Stimulated activated CD4-positive, alpha-beta T cell treated with anti-CD3 and anti-CD28 coated beads, Interleukin-4, amount 100 ng/mL, for 1 hour (primary cell): Measurements from ENCODE around the gene POU2F3.

Experiments used
- DNase-seq: peaks from one replicate; pipeline ENCODE4 v3.0.0-alpha.2; 2020

Gene POU2F3

GRCh38 chr11:120210626-120211521 lies 29.1 kb upstream of the POU2F3 start, which contains the start of gene OAF:
Gene OAF, plus strand, starts transcription at chr11:120211032. Its CDS starts 248 bp downstream, at chr11:120211280.
- peak; percentile 49 for DNase-seq

- no peak for DNase-seq
These were observed 28.2 kb upstream of the POU2F3 start for GRCh38 chr11:120211522-120212258.

- DNase-seq: no peak
These were observed 27.6 kb upstream of the POU2F3 start for GRCh38 chr11:120212259-120212878.

GRCh38 chr11:120212926-120213325 lies 27.0 kb upstream of the POU2F3 start:
- DNase-seq: no peak

- DNase-seq: no peak
These were observed 25.4 kb upstream of the POU2F3 start for GRCh38 chr11:120214581-120214980.

- DNase-seq: no peak
These were observed 24.3 kb upstream of the POU2F3 start for GRCh38 chr11:120215634-120216033.

- DNase-seq: no peak
These were observed 23.4 kb upstream of the POU2F3 start for GRCh38 chr11:120216426-120217102.

- DNase-seq: no peak
These were observed 22.4 kb upstream of the POU2F3 start for GRCh38 chr11:120217526-120217925.

- DNase-seq: no peak
These were observed 21.8 kb upstream of the POU2F3 start for GRCh38 chr11:120217941-120218694.

GRCh38 chr11:120218695-120219033 lies 21.3 kb upstream of the POU2F3 start:
- no peak for DNase-seq

GRCh38 chr11:120219232-120219937 lies 20.6 kb upstream of the POU2F3 start:
- no peak for DNase-seq

GRCh38 chr11:120219938-120220746 lies 19.8 kb upstream of the POU2F3 start:
- DNase-seq: no peak

GRCh38 chr11:120220747-120221037 lies 19.2 kb upstream of the POU2F3 start:
- DNase-seq: no peak

GRCh38 chr11:120221115-120221752 lies 18.7 kb upstream of the POU2F3 start:
- DNase-seq: no peak

GRCh38 chr11:120222916-120223315 lies 17.0 kb upstream of the POU2F3 start:
- DNase-seq: no peak

GRCh38 chr11:120223793-120224192 lies 16.1 kb upstream of the POU2F3 start:
- no peak for DNase-seq

GRCh38 chr11:120224361-120224760 lies 15.6 kb upstream of the POU2F3 start:
- DNase-seq: no peak

GRCh38 chr11:120224972-120225909 lies 14.7 kb upstream of the POU2F3 start:
- DNase-seq: no peak

- no peak for DNase-seq
These were observed 13.7 kb upstream of the POU2F3 start for GRCh38 chr11:120226242-120226641.
